GM13976 (cell line): ENCODE results near the gene PPCS.
"Not testable (repeated sequence)": the region's sequence is repeated elsewhere in the genome, so short reads cannot be mapped to it uniquely, and the experiment has no call there.

ENCODE experiments used
- DNase-seq: peaks from one replicate; pipeline ENCODE4 v3.0.0; 2012; ENCODE audit warnings: low spot score
- in situ Hi-C: fragments of 300-500 bp; cut with MboI; formaldehyde crosslinking; loops from one replicate; pipeline ENCODE4 v1.12.0; 2022; ENCODE audit warnings: low sequenced_read_pairs, mixed read lengths, inconsistent platforms; ENCODE audit not compliant: unreplicated experiment
- TF ChIP-seq, protein P1 (sequence below): IDR thresholded peaks from 2 replicates; pipeline ENCODE4 v1.5.1; 2012; ENCODE audit warnings: borderline replicate concordance, mild to moderate bottlenecking; ENCODE audit not compliant: insufficient read depth; ENCODE audit errors: extremely low read depth, missing control alignments, control extremely low read depth

Gene PPCS

DNA sequence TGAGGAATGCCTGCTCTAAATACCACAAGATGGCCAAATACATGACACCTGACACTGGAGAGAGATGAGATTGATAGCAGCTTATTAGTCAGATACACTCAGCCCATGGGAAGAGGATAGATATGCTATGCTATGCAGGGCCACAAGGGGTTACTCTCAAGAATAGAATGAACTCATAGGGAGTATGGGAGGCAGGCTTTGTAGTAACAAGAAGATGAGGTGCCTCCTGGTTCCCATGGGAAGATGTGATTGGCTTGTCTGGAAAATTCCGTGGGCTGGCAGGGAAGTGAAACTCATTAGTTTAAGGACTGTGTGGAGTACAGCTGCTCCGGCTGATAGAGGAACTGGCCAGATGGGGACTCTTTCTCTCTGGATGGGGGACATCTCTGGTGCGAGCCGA lies 23.3 kb downstream of the PPCS start:
- no peak for DNase-seq
- in situ Hi-C loops = no loop called here
- TF ChIP-seq, protein P1, sequence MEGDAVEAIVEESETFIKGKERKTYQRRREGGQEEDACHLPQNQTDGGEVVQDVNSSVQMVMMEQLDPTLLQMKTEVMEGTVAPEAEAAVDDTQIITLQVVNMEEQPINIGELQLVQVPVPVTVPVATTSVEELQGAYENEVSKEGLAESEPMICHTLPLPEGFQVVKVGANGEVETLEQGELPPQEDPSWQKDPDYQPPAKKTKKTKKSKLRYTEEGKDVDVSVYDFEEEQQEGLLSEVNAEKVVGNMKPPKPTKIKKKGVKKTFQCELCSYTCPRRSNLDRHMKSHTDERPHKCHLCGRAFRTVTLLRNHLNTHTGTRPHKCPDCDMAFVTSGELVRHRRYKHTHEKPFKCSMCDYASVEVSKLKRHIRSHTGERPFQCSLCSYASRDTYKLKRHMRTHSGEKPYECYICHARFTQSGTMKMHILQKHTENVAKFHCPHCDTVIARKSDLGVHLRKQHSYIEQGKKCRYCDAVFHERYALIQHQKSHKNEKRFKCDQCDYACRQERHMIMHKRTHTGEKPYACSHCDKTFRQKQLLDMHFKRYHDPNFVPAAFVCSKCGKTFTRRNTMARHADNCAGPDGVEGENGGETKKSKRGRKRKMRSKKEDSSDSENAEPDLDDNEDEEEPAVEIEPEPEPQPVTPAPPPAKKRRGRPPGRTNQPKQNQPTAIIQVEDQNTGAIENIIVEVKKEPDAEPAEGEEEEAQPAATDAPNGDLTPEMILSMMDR = no peak

- DNase-seq = no peak
- in situ Hi-C loops = no loop called here
- TF ChIP-seq, protein P1 = no peak
Measured at GRCh38 chr1:42480921-42481320, 24.6 kb downstream of the PPCS start.

DNA sequence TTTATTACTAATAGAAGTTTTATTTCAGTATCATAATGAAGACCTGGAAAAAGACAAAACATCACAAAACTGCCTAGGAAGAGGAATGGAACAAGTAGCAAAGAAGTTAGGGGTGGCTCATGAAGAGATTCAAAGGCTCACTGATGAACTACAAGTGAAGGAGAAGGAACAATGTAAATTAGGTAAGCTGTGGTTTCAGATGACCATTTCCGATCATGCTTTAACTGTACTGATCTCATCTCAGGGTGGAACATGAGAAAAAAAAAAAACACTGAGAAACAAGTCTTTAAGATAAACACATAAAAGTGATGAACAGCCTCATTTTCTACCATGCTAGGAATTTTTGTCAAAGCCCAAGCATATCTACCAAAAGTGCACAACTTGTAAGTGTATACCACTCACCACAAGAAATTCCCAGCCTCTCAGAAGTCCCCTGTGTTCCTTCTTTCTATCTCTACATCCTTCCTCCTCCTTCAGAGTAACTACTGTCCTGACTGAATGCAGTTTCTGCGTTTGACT lies 26.4 kb downstream of the PPCS start:
- DNase-seq = no peak
- TF ChIP-seq, protein P1 = no peak
- in situ Hi-C loops = no loop called here

DNA sequence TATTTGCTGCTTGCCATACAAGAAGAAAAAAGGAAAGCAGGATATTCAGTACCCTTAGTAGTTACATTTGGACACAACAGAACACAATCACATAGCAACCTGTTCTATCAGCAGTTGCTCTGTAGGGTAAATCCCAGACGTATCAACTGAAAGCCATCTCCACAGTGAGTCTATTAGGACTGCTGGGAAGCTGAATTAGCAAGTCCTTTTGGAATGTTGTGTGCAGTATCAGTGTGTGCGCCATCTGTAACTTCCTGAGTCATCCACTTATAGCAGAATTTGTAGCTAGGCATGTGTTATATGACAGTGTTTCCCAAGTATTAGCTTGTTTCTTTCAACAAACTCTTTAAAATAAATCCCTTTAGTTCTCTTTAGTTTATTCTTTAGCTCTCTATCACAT lies 28.0 kb downstream of the PPCS start:
- in situ Hi-C loops = no loop called here
- TF ChIP-seq, protein P1 = no peak
- no peak for DNase-seq

GRCh38 chr1:42490237-42490636 lies 33.9 kb downstream of the PPCS start:
- TF ChIP-seq, protein P1 = no peak
- in situ Hi-C loops = no loop called here
- DNase-seq = no peak

- in situ Hi-C loops, DNase-seq: not testable (repeated sequence)
Measured at GRCh38 chr1:42502031-42502430, 45.7 kb downstream of the PPCS start.

- in situ Hi-C loops = no loop called here
Measured at GRCh38 chr1:42504535-42505128, 48.3 kb downstream of the PPCS start.

More at GRCh38 chr1:42504535-42505128, 48.3 kb downstream of the PPCS start:
- DNase-seq = no peak
- TF ChIP-seq, protein P1 = no peak
